CD4-positive, alpha-beta T cell (primary cell): ENCODE results near the gene MRAS. TPM values are rescaled to one million over a fixed set of nuclear protein-coding genes. Genes with fewer than 3 reads are reported as not detected.

Source experiments
- ATAC-seq: fragments of 200-7000 bp; cut with Tn5 transposase; one replicate; pipeline ENCODE4 v1.10.0; 2022; ENCODE audit warnings: mild to moderate bottlenecking; ENCODE audit not compliant: poor library complexity
- CTCF ChIA-PET: fragments of 350-600 bp; sonication (Branson Sonifier 250); formaldehyde crosslinking; loops from one replicate; lab custom pipeline; 2021; ENCODE audit warnings: antibody characterized with exemption, inconsistent platforms; lab: Charles Lee
- POLR2A ChIA-PET: fragments of 350-600 bp; sonication (Branson Sonifier 250); formaldehyde crosslinking; loops from one replicate; lab custom pipeline; 2021; ENCODE audit warnings: antibody characterized with exemption, inconsistent platforms; lab: Charles Lee
- DNase-seq, 14 experiments: peaks; one replicate each; pipeline ENCODE4 v3.0.0-alpha.2; 2013 to 2020; ENCODE audit warnings: mixed read lengths in 2 of 14
- H3K27ac ChIP-seq, 2 donors: one replicate each; pipeline versions ENCODE4 v1.5.1 to v1.7.0; 2013; ENCODE audit warnings: low read length in 2 of 2, low read depth in 1 of 2, mild to moderate bottlenecking in 1 of 2
- H3K27me3 ChIP-seq, 2 experiments: 1 replicate in 1 of 2; 2 replicates in 1 of 2; pipeline versions ENCODE4 v1.6.1 to v1.7.0; 2013; ENCODE audit warnings: low read length in 2 of 2, control low read depth in 1 of 2, mild to moderate bottlenecking in 1 of 2, moderate library complexity in 1 of 2; ENCODE audit not compliant: insufficient read depth in 2 of 2, control insufficient read depth in 1 of 2
- H3K36me3 ChIP-seq: one replicate; pipeline ENCODE4 v1.6.1; 2013; ENCODE audit warnings: low read length, control low read depth; ENCODE audit not compliant: insufficient read depth
- H3K4me1 ChIP-seq: one replicate; pipeline ENCODE4 v1.6.1; 2013; ENCODE audit warnings: low read length, control low read depth; ENCODE audit not compliant: insufficient read depth
- H3K4me3 ChIP-seq: one replicate; pipeline ENCODE4 v1.5.1; 2013; ENCODE audit warnings: mild to moderate bottlenecking, low read length, moderate library complexity
- H3K9me3 ChIP-seq, 2 experiments: 1 replicate in 1 of 2; 2 replicates in 1 of 2; pipeline versions ENCODE4 v1.6.1 to v1.7.0; 2013; ENCODE audit warnings: low read length in 2 of 2, mild to moderate bottlenecking in 2 of 2, control low read depth in 1 of 2, moderate library complexity in 1 of 2; ENCODE audit not compliant: control insufficient read depth in 1 of 2, insufficient read depth in 1 of 2
- H3K27ac Mint-ChIP-seq: one replicate; pipeline ENCODE4 v1.8.0; 2020; ENCODE audit warnings: mixed read lengths
- H3K27me3 Mint-ChIP-seq: one replicate; pipeline ENCODE4 v1.8.0; 2021; ENCODE audit warnings: mixed read lengths
- H3K36me3 Mint-ChIP-seq: one replicate; pipeline ENCODE4 v1.8.0; 2021; ENCODE audit warnings: low read depth, mixed read lengths
- H3K4me1 Mint-ChIP-seq: one replicate; pipeline ENCODE4 v1.8.0; 2021; ENCODE audit warnings: low read depth, mixed read lengths
- H3K4me3 Mint-ChIP-seq: one replicate; pipeline ENCODE4 v1.8.0; 2020; ENCODE audit warnings: mild to moderate bottlenecking, mixed read lengths
- H3K9me3 Mint-ChIP-seq: one replicate; pipeline ENCODE4 v1.8.0; 2020; ENCODE audit warnings: mixed read lengths
- intact Hi-C, 2 experiments: fragments of 100-400 bp; cut with DNase I in 1 of 2; cut with micrococcal nuclease in 1 of 2; formaldehyde crosslinking; loops; one replicate each; pipeline versions ENCODE4 v1.15.1 to v1.9.0; 2023 to 2025; cut with DNase I, micrococcal nuclease
- total RNA-seq, 174 experiments: library from RNA in 2 of 174; stranded (reverse) in 2 of 174; gene quantifications; one replicate each; pipeline ENCODE4 v1.2.3 and lab custom pipeline; 2021 to 2026
- TF ChIP-seq, protein P1 (sequence below): fragments of 200-600 bp; IDR thresholded peaks from one replicate; pipeline ENCODE4 v1.8.0; 2022; ENCODE audit warnings: antibody characterized with exemption, mild to moderate bottlenecking

The MRAS gene
- total RNA-seq, 2 experiments from 2014 or later: 0.45 to 0.47 TPM

DNA sequence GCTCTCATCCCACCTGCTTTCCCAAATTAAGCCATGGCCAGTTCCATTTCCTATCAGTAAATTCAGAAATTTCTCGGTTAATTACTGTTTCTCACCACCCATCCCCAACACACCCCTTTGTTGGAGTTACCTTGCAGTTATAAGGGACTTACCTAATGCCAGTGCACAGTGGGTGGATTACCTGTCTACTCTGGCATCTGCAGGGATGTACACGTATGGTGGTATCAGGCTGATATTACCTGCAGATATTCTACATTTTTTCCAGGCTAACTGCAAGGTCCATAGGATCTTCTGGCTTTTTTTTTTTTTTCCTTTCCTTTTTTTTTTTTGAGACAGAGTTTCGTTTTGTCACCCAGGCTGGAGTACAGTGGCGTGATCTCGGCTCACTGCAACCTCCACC, 7.9 kb upstream of the MRAS start:
- no peaks in the 10 kb centered on the region for H3K4me1 ChIP-seq
- no peaks in the 10 kb centered on the region for H3K9me3 ChIP-seq
- no peaks in the 10 kb centered on the region for H3K4me1 Mint-ChIP-seq
- H3K27ac ChIP-seq: no peak overlapping the region
- TF ChIP-seq, protein P1, sequence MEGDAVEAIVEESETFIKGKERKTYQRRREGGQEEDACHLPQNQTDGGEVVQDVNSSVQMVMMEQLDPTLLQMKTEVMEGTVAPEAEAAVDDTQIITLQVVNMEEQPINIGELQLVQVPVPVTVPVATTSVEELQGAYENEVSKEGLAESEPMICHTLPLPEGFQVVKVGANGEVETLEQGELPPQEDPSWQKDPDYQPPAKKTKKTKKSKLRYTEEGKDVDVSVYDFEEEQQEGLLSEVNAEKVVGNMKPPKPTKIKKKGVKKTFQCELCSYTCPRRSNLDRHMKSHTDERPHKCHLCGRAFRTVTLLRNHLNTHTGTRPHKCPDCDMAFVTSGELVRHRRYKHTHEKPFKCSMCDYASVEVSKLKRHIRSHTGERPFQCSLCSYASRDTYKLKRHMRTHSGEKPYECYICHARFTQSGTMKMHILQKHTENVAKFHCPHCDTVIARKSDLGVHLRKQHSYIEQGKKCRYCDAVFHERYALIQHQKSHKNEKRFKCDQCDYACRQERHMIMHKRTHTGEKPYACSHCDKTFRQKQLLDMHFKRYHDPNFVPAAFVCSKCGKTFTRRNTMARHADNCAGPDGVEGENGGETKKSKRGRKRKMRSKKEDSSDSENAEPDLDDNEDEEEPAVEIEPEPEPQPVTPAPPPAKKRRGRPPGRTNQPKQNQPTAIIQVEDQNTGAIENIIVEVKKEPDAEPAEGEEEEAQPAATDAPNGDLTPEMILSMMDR: no peak
- POLR2A ChIA-PET: no interaction called here
- H3K9me3 Mint-ChIP-seq: peaks cover 3% of the 10 kb centered on the region
- H3K27ac Mint-ChIP-seq: no peak overlapping the region
- H3K36me3 ChIP-seq: no peaks in the 10 kb centered on the region
- H3K27me3 ChIP-seq: peaks cover 0 to 1% of the 10 kb centered on the region in 2 experiments
- intact Hi-C loops: no loop called here
- no peak overlapping the region for H3K4me3 ChIP-seq
- no peaks in the 10 kb centered on the region for H3K36me3 Mint-ChIP-seq
- peaks cover 3% of the 10 kb centered on the region for H3K27me3 Mint-ChIP-seq
- H3K4me3 Mint-ChIP-seq: no peak overlapping the region
- DNase-seq (no peak), ATAC-seq (no peak)
- CTCF ChIA-PET: no interaction called here

DNA sequence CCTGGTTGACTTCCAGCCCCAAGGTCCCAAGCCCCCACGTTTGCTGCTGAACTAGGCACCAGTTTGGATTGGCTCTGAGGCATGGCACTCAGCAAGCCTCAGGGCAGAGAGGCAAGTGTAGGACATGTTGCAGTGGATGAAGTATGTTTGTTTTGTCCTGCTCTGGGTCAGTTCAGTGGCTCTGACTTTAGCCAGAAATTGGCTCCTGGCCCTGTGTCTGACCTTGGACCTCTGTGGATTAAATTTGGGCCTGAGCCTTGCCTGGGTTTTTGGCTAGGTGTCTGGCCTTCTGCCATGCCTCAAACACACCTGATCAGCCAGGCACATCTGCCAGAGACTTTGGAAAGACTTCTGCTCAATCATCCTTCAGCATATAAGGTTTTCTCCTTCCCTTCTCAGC, 3.6 kb upstream of the MRAS start:
- peaks cover 3% of the 10 kb centered on the region for H3K9me3 Mint-ChIP-seq
- ATAC-seq: no peak

DNA sequence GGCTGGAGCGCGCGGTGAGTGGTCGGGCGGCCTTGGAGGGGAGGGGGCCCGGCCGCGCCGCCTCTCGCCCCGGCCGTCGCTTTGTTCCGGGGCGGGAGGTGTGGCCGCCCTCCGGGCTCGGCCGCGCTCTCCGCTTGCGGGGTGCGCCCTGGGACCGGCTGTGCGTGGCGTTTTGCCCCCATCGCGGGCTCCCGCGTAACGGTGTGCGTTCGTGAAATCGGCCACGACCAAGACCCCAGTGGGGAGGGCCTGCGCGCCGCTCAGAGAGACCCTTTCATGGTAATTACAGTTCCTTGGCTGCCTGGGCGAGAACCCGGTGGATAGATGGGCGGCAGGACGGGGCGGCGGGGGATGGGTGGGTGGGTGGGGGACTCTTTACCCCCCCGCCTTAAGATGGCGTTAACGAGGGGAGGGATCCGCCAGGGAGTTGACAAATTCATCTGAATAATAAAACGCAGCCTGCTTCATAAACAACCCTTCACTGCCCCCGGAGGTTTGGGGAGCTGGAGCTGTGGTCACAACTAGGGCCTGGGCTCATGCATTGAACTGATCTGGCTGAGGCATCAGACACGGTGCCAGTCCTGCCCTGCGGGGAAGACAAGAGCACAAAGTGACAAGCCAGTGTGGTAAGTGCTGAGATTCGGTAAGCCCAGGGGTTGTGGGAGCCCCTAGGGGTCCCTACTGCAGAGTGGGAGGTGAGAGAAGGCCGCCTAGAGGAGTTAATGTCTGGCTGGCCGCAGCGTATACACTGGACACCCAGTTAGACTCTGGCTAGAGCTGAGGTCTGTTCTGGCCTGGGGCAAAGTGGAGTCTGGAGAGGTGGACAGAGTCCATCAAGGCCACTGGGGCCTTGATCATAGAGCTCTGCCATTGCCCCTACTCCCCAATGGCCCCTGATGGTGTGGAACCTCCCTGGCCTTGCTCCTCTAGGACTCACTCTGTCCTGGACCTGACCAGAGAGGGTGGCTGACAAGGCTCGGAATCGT, 668 bp downstream of the MRAS start:
- peaks cover 51% of the 10 kb centered on the region for H3K27me3 Mint-ChIP-seq
- Histone ChIP-seq H3K4me3 (no peak overlapping the region), H3K27me3 (peaks cover 25 to 26% of the 10 kb centered on the region in 2 experiments), H3K36me3 (no peaks in the 10 kb centered on the region), H3K9me3 (no peaks in the 10 kb centered on the region), H3K27ac (no peak overlapping the region), H3K4me1 (peaks cover 9% of the 10 kb centered on the region)
- ChIA-PET POLR2A (no interaction called here), CTCF (no interaction called here)
- TF ChIP-seq, protein P1: no peak
- no peak for DNase-seq
- no peaks in the 10 kb centered on the region for H3K9me3 Mint-ChIP-seq
- no peak overlapping the region for H3K27ac Mint-ChIP-seq
- H3K36me3 Mint-ChIP-seq: no peaks in the 10 kb centered on the region
- no peak for ATAC-seq
- peaks cover 9% of the 10 kb centered on the region for H3K4me1 Mint-ChIP-seq
- intact Hi-C loops: loop anchor here in 1 of 2 experiments (5.0 kb wide), 1 partner anchor 167 kb away; no protein-coding TSS in a partner anchor
- peak overlapping the region; percentile 83 for H3K4me3 Mint-ChIP-seq

More for the DNA sequence above, 3.6 kb upstream of the MRAS start:
- Mint-ChIP-seq H3K27me3 (peaks cover 36% of the 10 kb centered on the region), H3K4me1 (peaks cover 9% of the 10 kb centered on the region), H3K4me3 (no peak overlapping the region), H3K27ac (no peak overlapping the region), H3K36me3 (no peaks in the 10 kb centered on the region)
- intact Hi-C loops: loop anchor here in 1 of 2 experiments (5.0 kb wide), 1 partner anchor 162 kb away; no protein-coding TSS in a partner anchor
- Histone ChIP-seq H3K27me3 (peaks cover 20 to 24% of the 10 kb centered on the region in 2 experiments), H3K36me3 (no peaks in the 10 kb centered on the region), H3K4me1 (peaks cover 9% of the 10 kb centered on the region), H3K4me3 (no peak overlapping the region), H3K9me3 (no peaks in the 10 kb centered on the region), H3K27ac (no peak overlapping the region)
- DNase-seq: no peak
- TF ChIP-seq, protein P1: no peak
- ChIA-PET POLR2A (no interaction called here), CTCF (no interaction called here)
